ENCODE measurements around the gene CTNNA1.
A peak's percentile ranks its signal among the peaks of the same experiment; 100 is the strongest.

CTNNA1 gene

DNA sequence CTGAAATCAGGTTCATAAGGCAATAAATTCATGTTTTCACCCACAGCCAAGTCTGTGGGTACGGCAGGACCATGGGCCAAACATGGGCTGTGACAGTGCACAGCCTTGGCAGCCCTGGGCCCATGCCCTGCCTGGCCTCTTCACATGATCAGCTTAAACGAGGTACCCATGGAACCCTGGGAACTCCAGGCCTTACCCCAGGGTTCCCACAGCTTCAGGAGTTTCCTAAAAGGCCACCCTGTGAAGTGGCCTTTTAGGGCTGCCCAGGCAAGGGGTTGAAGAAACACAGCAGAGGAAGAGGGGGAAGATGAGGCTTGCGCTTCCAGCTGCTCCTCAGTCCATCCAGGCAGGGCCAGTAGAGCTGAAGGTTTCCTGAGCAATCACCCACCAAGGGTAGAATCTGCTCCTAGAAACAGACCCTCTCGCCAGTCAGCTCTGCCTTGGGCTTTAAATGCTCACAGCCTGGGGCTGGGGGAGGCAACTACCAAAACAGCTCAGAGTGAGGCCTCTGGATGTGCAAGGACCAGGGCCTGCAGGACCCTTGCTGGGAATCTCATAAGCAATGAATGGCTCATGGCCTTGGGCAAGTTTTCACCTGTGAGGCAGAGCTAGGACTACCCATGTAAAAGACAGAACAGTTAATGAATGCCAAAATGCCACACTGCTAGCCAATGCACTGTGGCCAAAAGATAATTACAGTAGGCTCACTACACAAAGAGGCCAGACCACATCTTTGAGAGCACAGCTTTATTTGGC lies 201.2 kb downstream of the CTNNA1 start:
- DNase-seq = no peak

GRCh38 chr5:138955013-138955660 lies 201.9 kb downstream of the CTNNA1 start:
- peak; percentile 41 for DNase-seq

DNA sequence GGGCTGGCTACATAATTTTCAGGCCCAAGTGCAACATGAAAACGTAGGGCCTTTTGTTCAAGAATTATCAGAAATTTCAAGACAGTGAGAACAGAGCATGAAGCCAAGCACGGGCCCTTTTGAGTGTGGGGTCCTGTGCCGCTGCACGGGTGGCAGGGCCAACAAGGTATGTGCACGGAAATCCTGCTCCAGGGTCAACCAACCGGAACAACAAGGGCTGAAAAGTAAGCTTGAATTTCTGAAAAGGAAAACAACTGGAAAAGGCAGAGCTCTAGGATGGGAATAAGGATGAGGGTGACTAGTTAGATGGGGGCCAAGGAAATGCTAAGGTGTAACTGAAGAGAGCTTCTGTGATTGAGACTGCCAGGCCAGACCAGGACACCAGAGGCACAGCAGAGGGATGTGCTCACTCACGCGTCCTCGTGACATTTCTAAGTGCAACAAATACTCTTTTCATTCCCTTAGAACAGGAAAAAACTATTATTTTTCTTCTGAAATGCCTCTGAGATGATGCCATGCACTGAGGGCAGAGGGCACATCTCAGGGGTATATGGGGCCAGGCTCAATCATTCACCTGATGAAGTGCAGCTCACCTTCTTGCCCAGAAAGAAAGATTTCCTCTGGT lies 202.6 kb downstream of the CTNNA1 start:
- no peak for DNase-seq

- no peak for DNase-seq
Observed at GRCh38 chr5:138956801-138957200, 203.6 kb downstream of the CTNNA1 start.

- DNase-seq = no peak
Observed at GRCh38 chr5:138960145-138960692, 207.0 kb downstream of the CTNNA1 start.

DNA sequence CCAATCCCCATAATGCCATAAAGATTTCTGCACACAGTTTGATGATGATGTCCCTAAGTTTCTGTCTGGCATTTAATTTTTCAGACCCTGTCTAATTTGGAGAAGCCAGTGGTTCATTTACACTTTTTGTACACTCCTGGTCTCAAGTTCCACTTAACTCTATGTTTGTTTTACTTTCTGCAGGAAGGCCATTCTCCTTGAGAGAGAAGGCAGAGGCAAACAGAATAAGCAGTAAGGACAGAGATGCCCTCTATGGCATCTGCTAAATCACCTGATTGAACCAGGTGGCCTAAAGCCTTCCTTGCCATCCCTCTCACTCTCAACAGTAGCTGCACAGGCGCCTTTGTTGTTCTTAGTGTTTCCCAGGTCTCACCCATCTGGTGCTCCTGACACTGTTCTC lies 208.0 kb downstream of the CTNNA1 start:
- no peak for DNase-seq

- DNase-seq = no peak
Observed at GRCh38 chr5:138961729-138962128, 208.5 kb downstream of the CTNNA1 start.

DNA sequence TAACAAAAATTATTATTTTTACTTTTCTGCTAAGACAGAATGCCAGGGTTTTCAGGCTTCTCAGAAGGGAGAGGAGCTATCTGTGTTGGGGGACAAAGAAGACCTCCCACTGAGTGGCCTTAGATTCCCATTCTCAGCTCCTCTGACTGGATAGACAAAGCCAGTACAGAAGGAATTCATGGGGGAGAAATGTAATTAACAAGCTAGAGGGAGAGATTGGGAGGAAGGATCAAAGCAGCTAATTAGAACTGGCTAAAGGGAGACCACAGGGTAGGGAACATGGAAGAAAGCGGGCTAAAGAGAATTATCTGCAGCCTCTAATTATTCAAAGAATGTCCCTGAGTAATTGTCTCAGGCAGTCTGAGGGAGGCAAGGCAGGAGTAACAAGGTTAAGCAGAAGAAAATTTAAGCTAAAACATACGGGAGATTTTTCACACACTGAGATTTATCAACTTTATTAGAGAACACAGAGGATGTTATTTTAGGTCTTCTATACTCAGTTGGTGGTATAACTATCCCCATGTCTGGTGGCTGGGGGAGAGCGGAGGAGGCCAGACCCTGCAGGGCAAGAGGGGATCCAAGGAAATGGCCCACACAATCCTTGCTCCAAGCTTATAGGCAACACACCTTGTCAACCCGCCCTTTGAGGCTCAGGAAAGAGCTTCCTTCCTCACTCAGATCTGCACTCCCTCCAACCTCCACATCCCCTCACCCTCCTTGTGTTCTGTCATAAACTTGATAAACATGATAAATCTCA lies 209.6 kb downstream of the CTNNA1 start:
- no peak for DNase-seq

GRCh38 chr5:138963763-138964371 lies 210.6 kb downstream of the CTNNA1 start:
- no peak for DNase-seq

DNA sequence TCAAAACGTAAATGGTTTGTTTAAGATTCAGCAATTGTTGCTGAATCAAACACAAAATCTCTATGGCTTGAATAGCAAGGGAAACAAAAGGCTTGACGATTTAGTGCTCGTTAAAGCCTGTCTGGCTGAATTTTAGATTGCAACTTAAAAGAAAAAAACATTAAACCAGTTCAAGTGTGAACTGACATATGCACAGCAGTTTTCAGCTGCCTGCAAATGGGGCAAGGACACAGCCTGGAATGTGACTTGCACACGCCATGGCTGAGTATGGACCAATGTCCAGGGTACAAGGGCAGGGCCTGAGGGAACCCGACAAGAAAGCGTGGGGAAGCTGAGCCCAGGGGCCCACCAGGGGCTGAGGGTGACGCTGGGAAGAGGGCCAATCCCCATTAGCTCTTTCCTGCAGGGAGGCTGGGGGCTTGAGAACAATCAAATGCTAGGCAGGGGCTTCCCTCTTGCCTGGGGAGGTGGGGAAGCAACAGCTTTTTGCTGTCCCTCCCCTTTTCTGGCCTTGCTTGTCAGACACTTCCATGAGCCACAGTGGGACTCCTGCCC lies 211.5 kb downstream of the CTNNA1 start:
- no peak for DNase-seq

GRCh38 chr5:138965626-138966025 lies 212.4 kb downstream of the CTNNA1 start:
- no peak for DNase-seq

GRCh38 chr5:138966236-138966985 lies 213.2 kb downstream of the CTNNA1 start:
- no peak for DNase-seq

- DNase-seq = no peak
Observed at GRCh38 chr5:138967791-138968448, 214.7 kb downstream of the CTNNA1 start.

- DNase-seq = no peak
Observed at GRCh38 chr5:138968601-138969000, 215.4 kb downstream of the CTNNA1 start.

- no peak for DNase-seq
Observed at GRCh38 chr5:138969323-138970002, 216.2 kb downstream of the CTNNA1 start.

GRCh38 chr5:138972230-138972629 lies 219.0 kb downstream of the CTNNA1 start:
- DNase-seq = no peak

- no peak for DNase-seq
Observed at GRCh38 chr5:138972836-138973235, 219.6 kb downstream of the CTNNA1 start.

- no peak for DNase-seq
Observed at GRCh38 chr5:138974227-138975063, 221.2 kb downstream of the CTNNA1 start.

DNA sequence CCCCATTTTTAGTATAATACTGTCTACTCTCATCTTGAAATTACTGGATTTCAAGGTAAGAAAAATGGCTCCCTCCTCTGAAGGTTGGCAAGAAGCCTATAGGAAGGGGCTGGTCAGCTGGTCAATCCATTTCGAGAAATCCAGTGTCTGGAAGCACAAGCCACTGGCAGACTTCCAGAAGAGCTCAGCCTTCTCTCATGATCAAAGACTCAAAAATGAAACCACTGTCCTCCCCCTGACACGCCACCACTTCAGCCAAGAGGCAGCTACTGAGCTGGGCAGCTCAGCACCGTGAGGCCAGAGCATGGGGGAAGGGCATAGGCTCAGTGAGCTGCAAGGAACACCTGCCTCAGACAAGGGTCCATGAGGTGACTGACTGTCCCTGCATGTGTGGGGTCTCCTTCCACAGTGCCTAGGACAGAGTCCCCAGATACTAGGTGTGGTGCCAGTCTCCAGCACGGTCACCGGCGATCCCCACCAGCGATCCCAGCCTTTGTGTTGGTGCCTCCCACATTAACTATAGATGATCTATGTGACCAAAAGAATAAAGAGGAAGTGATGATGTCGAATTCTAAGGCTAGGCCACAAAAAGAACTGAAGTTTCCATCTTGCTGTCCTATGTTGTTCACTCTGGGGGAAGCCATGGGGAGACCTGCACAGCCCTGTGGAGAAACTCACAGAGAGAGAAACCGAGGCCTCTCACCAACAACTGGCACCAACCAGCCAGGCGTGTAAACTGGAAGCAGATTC lies 222.0 kb downstream of the CTNNA1 start:
- peak; percentile 29 for DNase-seq
